CD4-positive, alpha-beta T cell (primary cell): ENCODE data around the gene USP12. TPM values are rescaled to one million over a fixed set of nuclear protein-coding genes. Genes with fewer than 3 reads are reported as not detected.

ENCODE experiments used
- ATAC-seq: fragments of 200-7000 bp; cut with Tn5 transposase; one replicate; pipeline ENCODE4 v1.10.0; 2022; ENCODE audit warnings: mild to moderate bottlenecking; ENCODE audit not compliant: poor library complexity
- CTCF ChIA-PET: fragments of 350-600 bp; sonication (Branson Sonifier 250); formaldehyde crosslinking; loops from one replicate; lab custom pipeline; 2021; ENCODE audit warnings: antibody characterized with exemption, inconsistent platforms; lab: Charles Lee
- POLR2A ChIA-PET: fragments of 350-600 bp; sonication (Branson Sonifier 250); formaldehyde crosslinking; loops from one replicate; lab custom pipeline; 2021; ENCODE audit warnings: antibody characterized with exemption, inconsistent platforms; lab: Charles Lee
- DNase-seq, 14 experiments: peaks; one replicate each; pipeline ENCODE4 v3.0.0-alpha.2; 2013 to 2020; ENCODE audit warnings: mixed read lengths in 2 of 14
- H3K27ac ChIP-seq, 2 donors: one replicate each; pipeline versions ENCODE4 v1.5.1 to v1.7.0; 2013; ENCODE audit warnings: low read length in 2 of 2, low read depth in 1 of 2, mild to moderate bottlenecking in 1 of 2
- H3K27me3 ChIP-seq, 2 experiments: 1 replicate in 1 of 2; 2 replicates in 1 of 2; pipeline versions ENCODE4 v1.6.1 to v1.7.0; 2013; ENCODE audit warnings: low read length in 2 of 2, control low read depth in 1 of 2, mild to moderate bottlenecking in 1 of 2, moderate library complexity in 1 of 2; ENCODE audit not compliant: insufficient read depth in 2 of 2, control insufficient read depth in 1 of 2
- H3K36me3 ChIP-seq: one replicate; pipeline ENCODE4 v1.6.1; 2013; ENCODE audit warnings: low read length, control low read depth; ENCODE audit not compliant: insufficient read depth
- H3K4me1 ChIP-seq: one replicate; pipeline ENCODE4 v1.6.1; 2013; ENCODE audit warnings: low read length, control low read depth; ENCODE audit not compliant: insufficient read depth
- H3K4me3 ChIP-seq: one replicate; pipeline ENCODE4 v1.5.1; 2013; ENCODE audit warnings: mild to moderate bottlenecking, low read length, moderate library complexity
- H3K9me3 ChIP-seq, 2 experiments: 1 replicate in 1 of 2; 2 replicates in 1 of 2; pipeline versions ENCODE4 v1.6.1 to v1.7.0; 2013; ENCODE audit warnings: low read length in 2 of 2, mild to moderate bottlenecking in 2 of 2, control low read depth in 1 of 2, moderate library complexity in 1 of 2; ENCODE audit not compliant: control insufficient read depth in 1 of 2, insufficient read depth in 1 of 2
- H3K27ac Mint-ChIP-seq: one replicate; pipeline ENCODE4 v1.8.0; 2020; ENCODE audit warnings: mixed read lengths
- H3K27me3 Mint-ChIP-seq: one replicate; pipeline ENCODE4 v1.8.0; 2021; ENCODE audit warnings: mixed read lengths
- H3K36me3 Mint-ChIP-seq: one replicate; pipeline ENCODE4 v1.8.0; 2021; ENCODE audit warnings: low read depth, mixed read lengths
- H3K4me1 Mint-ChIP-seq: one replicate; pipeline ENCODE4 v1.8.0; 2021; ENCODE audit warnings: low read depth, mixed read lengths
- H3K4me3 Mint-ChIP-seq: one replicate; pipeline ENCODE4 v1.8.0; 2020; ENCODE audit warnings: mild to moderate bottlenecking, mixed read lengths
- H3K9me3 Mint-ChIP-seq: one replicate; pipeline ENCODE4 v1.8.0; 2020; ENCODE audit warnings: mixed read lengths
- intact Hi-C, 2 experiments: fragments of 100-400 bp; cut with DNase I in 1 of 2; cut with micrococcal nuclease in 1 of 2; formaldehyde crosslinking; loops; one replicate each; pipeline versions ENCODE4 v1.15.1 to v1.9.0; 2023 to 2025; cut with DNase I, micrococcal nuclease
- total RNA-seq, 174 experiments: library from RNA in 2 of 174; stranded (reverse) in 2 of 174; gene quantifications; one replicate each; pipeline ENCODE4 v1.2.3 and lab custom pipeline; 2021 to 2026
- TF ChIP-seq, protein P1 (sequence below): fragments of 200-600 bp; IDR thresholded peaks from one replicate; pipeline ENCODE4 v1.8.0; 2022; ENCODE audit warnings: antibody characterized with exemption, mild to moderate bottlenecking

Gene USP12
- total RNA-seq, 2 experiments from 2014 or later, result 56.9 to 58.8 TPM

DNA sequence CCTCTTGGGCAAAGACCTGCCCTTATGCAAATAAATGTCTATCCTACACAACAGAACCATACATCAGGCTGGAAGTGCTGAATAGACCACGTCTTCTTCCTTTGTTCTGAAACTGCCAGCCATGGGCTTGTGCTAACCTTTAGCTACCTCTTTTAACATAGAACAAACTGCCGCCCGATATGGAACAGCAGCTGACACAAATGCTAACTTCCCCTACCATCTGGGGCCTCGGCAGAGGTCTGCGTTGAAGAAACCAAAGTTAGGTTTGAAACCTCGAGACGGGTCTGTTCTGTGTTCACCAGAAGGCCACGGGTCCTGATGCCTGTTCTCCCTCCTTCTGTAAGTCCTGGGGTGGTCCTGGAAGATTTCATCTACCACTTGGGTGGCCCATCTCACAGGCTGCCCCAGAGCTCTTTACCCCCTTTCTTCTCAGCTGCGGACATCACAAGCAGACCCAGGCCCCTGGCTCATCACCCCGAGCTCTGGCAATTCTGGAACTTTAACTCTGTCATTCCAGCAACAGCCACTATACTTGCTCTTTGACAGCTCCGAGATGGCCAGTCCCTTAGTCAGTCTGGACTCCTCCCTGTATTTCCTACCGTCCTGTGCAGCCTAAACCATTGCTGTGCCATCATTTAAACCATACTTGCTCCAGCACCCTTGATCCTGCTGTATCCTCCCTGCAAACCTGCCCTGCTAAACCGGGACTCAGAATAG, 146.7 kb downstream of the USP12 start:
- ChIA-PET POLR2A (no interaction called here), CTCF (no interaction called here)
- Histone ChIP-seq H3K4me3 (no peak overlapping the region), H3K27me3 (peaks cover 0 to 8% of the 10 kb centered on the region in 2 experiments), H3K27ac (no peak overlapping the region), H3K9me3 (no peaks in the 10 kb centered on the region), H3K4me1 (no peaks in the 10 kb centered on the region), H3K36me3 (no peaks in the 10 kb centered on the region)
- Mint-ChIP-seq H3K27ac (no peak overlapping the region), H3K9me3 (no peaks in the 10 kb centered on the region), H3K4me1 (no peaks in the 10 kb centered on the region), H3K27me3 (peaks cover 30% of the 10 kb centered on the region), H3K4me3 (no peak overlapping the region), H3K36me3 (no peaks in the 10 kb centered on the region)
- DNase-seq (no peak), ATAC-seq (no peak)
- TF ChIP-seq, protein P1, sequence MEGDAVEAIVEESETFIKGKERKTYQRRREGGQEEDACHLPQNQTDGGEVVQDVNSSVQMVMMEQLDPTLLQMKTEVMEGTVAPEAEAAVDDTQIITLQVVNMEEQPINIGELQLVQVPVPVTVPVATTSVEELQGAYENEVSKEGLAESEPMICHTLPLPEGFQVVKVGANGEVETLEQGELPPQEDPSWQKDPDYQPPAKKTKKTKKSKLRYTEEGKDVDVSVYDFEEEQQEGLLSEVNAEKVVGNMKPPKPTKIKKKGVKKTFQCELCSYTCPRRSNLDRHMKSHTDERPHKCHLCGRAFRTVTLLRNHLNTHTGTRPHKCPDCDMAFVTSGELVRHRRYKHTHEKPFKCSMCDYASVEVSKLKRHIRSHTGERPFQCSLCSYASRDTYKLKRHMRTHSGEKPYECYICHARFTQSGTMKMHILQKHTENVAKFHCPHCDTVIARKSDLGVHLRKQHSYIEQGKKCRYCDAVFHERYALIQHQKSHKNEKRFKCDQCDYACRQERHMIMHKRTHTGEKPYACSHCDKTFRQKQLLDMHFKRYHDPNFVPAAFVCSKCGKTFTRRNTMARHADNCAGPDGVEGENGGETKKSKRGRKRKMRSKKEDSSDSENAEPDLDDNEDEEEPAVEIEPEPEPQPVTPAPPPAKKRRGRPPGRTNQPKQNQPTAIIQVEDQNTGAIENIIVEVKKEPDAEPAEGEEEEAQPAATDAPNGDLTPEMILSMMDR, result no peak
- intact Hi-C loops, result no loop called here

DNA sequence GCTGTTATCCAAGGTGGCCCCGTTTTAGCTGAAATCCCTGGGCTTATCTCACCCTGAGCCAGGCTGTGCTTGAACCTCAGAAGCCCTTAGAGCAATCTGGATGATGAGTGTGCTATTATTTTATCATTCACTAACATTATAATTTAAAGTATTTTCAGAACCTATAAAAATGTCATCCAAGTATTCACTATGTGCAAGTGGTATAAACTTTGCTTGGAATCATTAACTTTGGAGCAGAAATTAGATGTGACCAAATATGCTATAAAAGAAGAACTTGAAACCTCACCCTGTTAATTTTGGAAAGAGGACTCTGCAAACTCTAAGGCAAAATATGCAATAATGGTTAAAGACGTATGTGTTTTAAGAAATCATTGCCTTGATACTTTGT, 147.5 kb downstream of the USP12 start:
- DNase-seq (no peak), ATAC-seq (no peak)
- Mint-ChIP-seq H3K9me3 (no peaks in the 10 kb centered on the region), H3K4me3 (no peak overlapping the region), H3K27me3 (peaks cover 33% of the 10 kb centered on the region), H3K36me3 (no peaks in the 10 kb centered on the region), H3K27ac (no peak overlapping the region), H3K4me1 (no peaks in the 10 kb centered on the region)
- Histone ChIP-seq H3K36me3 (no peaks in the 10 kb centered on the region), H3K4me3 (no peak overlapping the region), H3K27ac (no peak overlapping the region), H3K9me3 (no peaks in the 10 kb centered on the region), H3K4me1 (no peaks in the 10 kb centered on the region), H3K27me3 (peaks cover 0 to 8% of the 10 kb centered on the region in 2 experiments)
- TF ChIP-seq, protein P1, result no peak
- intact Hi-C loops, result no loop called here
- POLR2A ChIA-PET, result no interaction called here
- CTCF ChIA-PET, result interaction anchor here (1.0 kb wide), 1 partner anchor 10 kb away, joined by 3 read pairs; no protein-coding TSS in a partner anchor

DNA sequence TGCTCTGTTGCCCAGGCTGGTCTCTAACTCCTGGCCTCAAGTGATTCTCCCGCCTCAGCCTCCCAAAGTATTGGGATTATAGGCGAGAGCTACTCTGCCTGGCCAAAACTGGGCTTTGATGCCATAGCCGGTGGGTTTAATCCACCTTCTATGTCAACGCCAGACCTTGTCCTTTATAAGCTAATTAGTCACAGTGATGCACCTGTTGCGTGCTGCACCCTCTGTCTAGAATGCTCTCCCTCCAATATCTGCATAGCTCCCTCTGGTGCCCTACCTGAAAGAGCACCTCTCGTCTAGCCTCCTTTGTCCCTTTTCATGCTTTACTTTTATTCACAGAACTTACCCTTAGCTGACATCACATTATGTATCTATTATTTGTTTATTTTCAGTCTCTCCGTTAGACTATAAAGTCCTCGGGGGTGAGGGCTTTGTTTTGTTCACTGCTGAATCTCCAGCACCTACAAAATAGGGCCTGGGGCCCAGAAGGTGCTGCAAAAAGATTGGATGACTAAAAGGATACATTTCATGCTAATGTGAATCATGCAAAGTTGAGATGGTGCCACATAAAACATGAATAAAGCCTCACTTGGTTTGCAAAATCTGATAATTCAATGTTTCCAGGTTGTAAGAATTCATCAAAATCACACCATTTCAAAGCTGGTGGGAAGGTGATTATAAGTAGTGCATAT, 148.1 kb downstream of the USP12 start:
- ChIA-PET CTCF (interaction anchor here (1.0 kb wide), 1 partner anchor 10 kb away, joined by 3 read pairs; no protein-coding TSS in a partner anchor), POLR2A (no interaction called here)
- Histone ChIP-seq H3K27ac (no peak overlapping the region), H3K4me3 (no peak overlapping the region), H3K4me1 (no peaks in the 10 kb centered on the region), H3K27me3 (peaks cover 0 to 8% of the 10 kb centered on the region in 2 experiments), H3K36me3 (no peaks in the 10 kb centered on the region), H3K9me3 (no peaks in the 10 kb centered on the region)
- no peaks in the 10 kb centered on the region for H3K36me3 Mint-ChIP-seq
- no peaks in the 10 kb centered on the region for H3K9me3 Mint-ChIP-seq
- no peaks in the 10 kb centered on the region for H3K4me1 Mint-ChIP-seq
- H3K27ac Mint-ChIP-seq, result no peak overlapping the region
- intact Hi-C loops, result no loop called here
- peaks cover 28% of the 10 kb centered on the region for H3K27me3 Mint-ChIP-seq
- DNase-seq (no peak), ATAC-seq (no peak)
- TF ChIP-seq, protein P1, result no peak
- H3K4me3 Mint-ChIP-seq, result no peak overlapping the region
